Activated CD8-positive, alpha-beta T cell treated with anti-CD3 and anti-CD28 coated beads for 36 hours (primary cell): ENCODE measurements around the gene LRBA. TPM values are rescaled to one million over a fixed set of nuclear protein-coding genes. Genes with fewer than 3 reads are reported as not detected.

Experiments
- ATAC-seq: fragments of 200-7000 bp; cut with Tn5 transposase; one replicate; pipeline ENCODE4 v1.10.0; 2021; ENCODE audit warnings: mild to moderate bottlenecking, moderate library complexity
- CTCF ChIA-PET: fragments of 350-600 bp; sonication (Branson Sonifier 250); formaldehyde crosslinking; loops from one replicate; lab custom pipeline; 2021; ENCODE audit warnings: antibody characterized with exemption; lab: Charles Lee
- POLR2A ChIA-PET: fragments of 350-600 bp; sonication (Branson Sonifier 250); formaldehyde crosslinking; loops from one replicate; lab custom pipeline; 2021; ENCODE audit warnings: antibody characterized with exemption; lab: Charles Lee
- DNase-seq: peaks from one replicate; pipeline ENCODE4 v3.0.0-alpha.2; 2020
- H3K27ac Mint-ChIP-seq: one replicate; pipeline ENCODE4 v1.8.0; 2021; ENCODE audit warnings: mild to moderate bottlenecking, mixed read lengths
- H3K27me3 Mint-ChIP-seq: one replicate; pipeline ENCODE4 v1.8.0; 2021; ENCODE audit warnings: mixed read lengths
- H3K36me3 Mint-ChIP-seq: one replicate; pipeline ENCODE4 v1.8.0; 2021; ENCODE audit warnings: low read depth, mixed read lengths
- H3K4me1 Mint-ChIP-seq: one replicate; pipeline ENCODE4 v1.8.0; 2021; ENCODE audit warnings: low read depth, mixed read lengths
- H3K4me3 Mint-ChIP-seq: one replicate; pipeline ENCODE4 v1.8.0; 2021; ENCODE audit warnings: mild to moderate bottlenecking, moderate library complexity, mixed read lengths
- H3K9me3 Mint-ChIP-seq: one replicate; pipeline ENCODE4 v1.8.0; 2021; ENCODE audit warnings: mixed read lengths
- intact Hi-C: fragments of 100-400 bp; cut with micrococcal nuclease; formaldehyde crosslinking; loops from one replicate; pipeline ENCODE4 v1.10.0; 2022
- total RNA-seq, 2 experiments: library from RNA; stranded (reverse); gene quantifications; one replicate each; pipeline ENCODE4 v1.2.3, GENCODE V29; 2021
- TF ChIP-seq, protein P1 (sequence below): fragments of 200-600 bp; IDR thresholded peaks from one replicate; pipeline ENCODE4 v1.8.0; 2022; ENCODE audit warnings: antibody characterized with exemption, mild to moderate bottlenecking

Gene LRBA
- total RNA-seq, 2 experiments from 2014 or later, result 48.1 to 52.5 TPM

- intact Hi-C loops, result no loop called here
- CTCF ChIA-PET, result interaction anchor here (0.7 to 1.2 kb wide), 2 partner anchors 18 to 215 kb away, joined by 4 to 7 read pairs; no protein-coding TSS in a partner anchor
- no peaks in the 10 kb centered on the region for H3K36me3 Mint-ChIP-seq
- no peak overlapping the region for H3K4me3 Mint-ChIP-seq
- POLR2A ChIA-PET, result no interaction called here
- no peaks in the 10 kb centered on the region for H3K4me1 Mint-ChIP-seq
- no peaks in the 10 kb centered on the region for H3K9me3 Mint-ChIP-seq
- H3K27ac Mint-ChIP-seq, result no peak overlapping the region
- DNase-seq, result no peak
- H3K27me3 Mint-ChIP-seq, result peaks cover 2% of the 10 kb centered on the region
- TF ChIP-seq, protein P1, sequence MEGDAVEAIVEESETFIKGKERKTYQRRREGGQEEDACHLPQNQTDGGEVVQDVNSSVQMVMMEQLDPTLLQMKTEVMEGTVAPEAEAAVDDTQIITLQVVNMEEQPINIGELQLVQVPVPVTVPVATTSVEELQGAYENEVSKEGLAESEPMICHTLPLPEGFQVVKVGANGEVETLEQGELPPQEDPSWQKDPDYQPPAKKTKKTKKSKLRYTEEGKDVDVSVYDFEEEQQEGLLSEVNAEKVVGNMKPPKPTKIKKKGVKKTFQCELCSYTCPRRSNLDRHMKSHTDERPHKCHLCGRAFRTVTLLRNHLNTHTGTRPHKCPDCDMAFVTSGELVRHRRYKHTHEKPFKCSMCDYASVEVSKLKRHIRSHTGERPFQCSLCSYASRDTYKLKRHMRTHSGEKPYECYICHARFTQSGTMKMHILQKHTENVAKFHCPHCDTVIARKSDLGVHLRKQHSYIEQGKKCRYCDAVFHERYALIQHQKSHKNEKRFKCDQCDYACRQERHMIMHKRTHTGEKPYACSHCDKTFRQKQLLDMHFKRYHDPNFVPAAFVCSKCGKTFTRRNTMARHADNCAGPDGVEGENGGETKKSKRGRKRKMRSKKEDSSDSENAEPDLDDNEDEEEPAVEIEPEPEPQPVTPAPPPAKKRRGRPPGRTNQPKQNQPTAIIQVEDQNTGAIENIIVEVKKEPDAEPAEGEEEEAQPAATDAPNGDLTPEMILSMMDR, result no peak
- no peak for ATAC-seq
Measured at GRCh38 chr4:150224896-150225591, 790.0 kb downstream of the LRBA start.

DNA sequence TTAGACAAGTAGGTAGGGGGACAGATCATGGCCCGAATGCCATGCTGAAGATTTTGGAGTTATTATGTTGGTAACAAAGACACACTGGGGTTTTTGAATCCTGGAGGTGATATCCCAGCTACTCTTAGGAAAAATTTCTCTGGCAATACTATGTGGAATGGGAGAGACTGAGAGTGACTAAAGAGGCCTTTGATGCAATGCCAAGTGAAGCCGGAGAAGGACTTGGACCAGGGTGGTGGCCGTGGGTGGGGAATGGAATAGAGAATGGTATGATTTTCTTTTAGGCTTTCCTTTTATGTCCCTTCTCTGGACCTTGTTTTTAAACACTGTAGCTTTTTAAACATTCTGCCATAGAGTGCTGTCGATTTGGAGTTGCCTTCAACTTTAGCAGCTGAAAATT is 795.2 kb downstream of the LRBA start:
- H3K27ac Mint-ChIP-seq, result no peak overlapping the region
- no peaks in the 10 kb centered on the region for H3K36me3 Mint-ChIP-seq
- CTCF ChIA-PET, result interaction anchor here (1.1 to 1.8 kb wide), 3 partner anchors 11 to 237 kb away, joined by 3 to 10 read pairs (median 4); no protein-coding TSS in a partner anchor
- H3K4me1 Mint-ChIP-seq, result no peaks in the 10 kb centered on the region
- H3K27me3 Mint-ChIP-seq, result peaks cover 1% of the 10 kb centered on the region
- H3K4me3 Mint-ChIP-seq, result no peak overlapping the region
- TF ChIP-seq, protein P1, result no peak
- no peaks in the 10 kb centered on the region for H3K9me3 Mint-ChIP-seq
- POLR2A ChIA-PET, result no interaction called here
- intact Hi-C loops, result no loop called here
- ATAC-seq (no peak), DNase-seq (no peak)

GRCh38 chr4:150218447-150218846 is 796.6 kb downstream of the LRBA start:
- ChIA-PET POLR2A (no interaction called here), CTCF (interaction anchor here (1.8 kb wide), 1 partner anchor 24 kb away, joined by 4 read pairs; no protein-coding TSS in a partner anchor)
- DNase-seq (no peak), ATAC-seq (no peak)
- Mint-ChIP-seq H3K36me3 (no peaks in the 10 kb centered on the region), H3K9me3 (no peaks in the 10 kb centered on the region), H3K27ac (no peak overlapping the region), H3K4me3 (no peak overlapping the region), H3K27me3 (peaks cover 1% of the 10 kb centered on the region), H3K4me1 (no peaks in the 10 kb centered on the region)
- intact Hi-C loops, result no loop called here
- TF ChIP-seq, protein P1, result no peak

- H3K27ac Mint-ChIP-seq, result no peak overlapping the region
- POLR2A ChIA-PET, result no interaction called here
- H3K4me3 Mint-ChIP-seq, result no peak overlapping the region
- H3K36me3 Mint-ChIP-seq, result no peaks in the 10 kb centered on the region
- TF ChIP-seq, protein P1, result no peak
- H3K27me3 Mint-ChIP-seq, result peaks cover 1% of the 10 kb centered on the region
- no peaks in the 10 kb centered on the region for H3K4me1 Mint-ChIP-seq
- H3K9me3 Mint-ChIP-seq, result no peaks in the 10 kb centered on the region
- no peak for DNase-seq
- CTCF ChIA-PET, result interaction anchor here (1.8 kb wide), 1 partner anchor 25 kb away, joined by 4 read pairs; no protein-coding TSS in a partner anchor
- ATAC-seq, result no peak
- intact Hi-C loops, result no loop called here
Measured at GRCh38 chr4:150217808-150218207, 797.3 kb downstream of the LRBA start.

GRCh38 chr4:150217192-150217591 is 797.9 kb downstream of the LRBA start:
- ChIA-PET CTCF (interaction anchor here (1.0 to 1.8 kb wide), 2 partner anchors 26 to 53 kb away, joined by 3 to 4 read pairs; no protein-coding TSS in a partner anchor), POLR2A (interaction anchor here (0.6 kb wide), 1 partner anchor 568 kb away, joined by 3 read pairs; no protein-coding TSS in a partner anchor)
- TF ChIP-seq, protein P1, result no peak
- Mint-ChIP-seq H3K36me3 (no peaks in the 10 kb centered on the region), H3K4me3 (no peak overlapping the region), H3K9me3 (no peaks in the 10 kb centered on the region), H3K27ac (no peak overlapping the region), H3K27me3 (peaks cover 4% of the 10 kb centered on the region), H3K4me1 (no peaks in the 10 kb centered on the region)
- DNase-seq, result no peak
- ATAC-seq, result no peak
- intact Hi-C loops, result no loop called here
